ENCODE data around the gene ADGRD2.

Gene ADGRD2

GRCh38 chr9:124511426-124511840 lies 61.2 kb downstream of the ADGRD2 start:
- Histone ChIP-seq H3K9me3 (replicated peaks in 1 of 2; ENCODE audit: control insufficient read depth in 2 of 2, insufficient read depth in 1 of 2, low read depth in 1 of 2, low read length in 2 of 2) (no peaks in the 10 kb centered on the region), H3K4me3 (ENCODE audit: low read length in 2 of 2) (no peak overlapping the region), H3K27ac (replicated peaks; ENCODE audit: low read length) (no peak overlapping the region), H2BK5ac (ENCODE audit: low read length) (no peak overlapping the region), H3K4me1 (ENCODE audit: control insufficient read depth in 2 of 2, insufficient read depth in 1 of 2, low read depth in 1 of 2, low read length in 2 of 2) (peaks cover under 1 to 21% of the 10 kb centered on the region in 2 donors), H2BK120ac (ENCODE audit: low read depth, low read length) (no peak overlapping the region), H4K91ac (ENCODE audit: low read depth, low read length, poor library complexity) (no peak overlapping the region), H3K4me2 (ENCODE audit: insufficient read depth, low read length, poor library complexity, severe bottlenecking) (no peak overlapping the region), H3K18ac (ENCODE audit: low read length) (no peak overlapping the region), H2BK12ac (ENCODE audit: low read length) (no peak overlapping the region), H4K8ac (ENCODE audit: low read depth, low read length) (no peak overlapping the region), H3K9ac (ENCODE audit: low read depth, low read length, poor library complexity) (no peak overlapping the region), H3K79me1 (ENCODE audit: low read depth, low read length) (no peaks in the 10 kb centered on the region), H3K27me3 (ENCODE audit: control insufficient read depth in 3 of 3, insufficient read depth in 3 of 3, low read depth in 1 of 3, low read length in 3 of 3) (peaks cover 0 to 17% (median 0%) of the 10 kb centered on the region in 3 experiments), H2BK15ac (ENCODE audit: low read length) (no peak overlapping the region), H3K14ac (ENCODE audit: low read length) (no peak overlapping the region), H3K36me3 (replicated peaks in 1 of 2; ENCODE audit: control insufficient read depth in 2 of 2, insufficient read depth in 2 of 2, low read length in 2 of 2) (no peaks in the 10 kb centered on the region), H2AK5ac (ENCODE audit: low read depth, low read length) (no peak overlapping the region), H2AFZ (ENCODE audit: low read length) (peak overlapping the region; percentile 79), H3K4ac (ENCODE audit: low read length) (no peak overlapping the region), H3K23ac (ENCODE audit: low read depth, low read length, poor library complexity) (peak overlapping the region; percentile 69)
- no CpG with 5 or more reads among the region's 6 CpGs for WGBS, 2 donors (ENCODE audit: extremely low coverage in 2 of 2, insufficient read length in 2 of 2, insufficient replicate concordance in 1 of 2)
- DNase-seq (ENCODE audit: low spot score): no peak

GRCh38 chr9:124511891-124512805 lies 61.9 kb downstream of the ADGRD2 start:
- Histone ChIP-seq H3K9me3 (replicated peaks in 1 of 2; ENCODE audit: control insufficient read depth in 2 of 2, insufficient read depth in 1 of 2, low read depth in 1 of 2, low read length in 2 of 2) (no peaks in the 10 kb centered on the region), H3K4me2 (ENCODE audit: insufficient read depth, low read length, poor library complexity, severe bottlenecking) (no peak overlapping the region), H3K27me3 (ENCODE audit: control insufficient read depth in 3 of 3, insufficient read depth in 3 of 3, low read depth in 1 of 3, low read length in 3 of 3) (peaks cover 0 to 9% (median 0%) of the 10 kb centered on the region in 3 experiments), H3K27ac (replicated peaks; ENCODE audit: low read length) (no peak overlapping the region), H2BK120ac (ENCODE audit: low read depth, low read length) (no peak overlapping the region), H3K4ac (ENCODE audit: low read length) (no peak overlapping the region), H2AFZ (ENCODE audit: low read length) (peak overlapping the region; percentile 79), H3K4me3 (ENCODE audit: low read length in 2 of 2) (no peak overlapping the region), H3K9ac (ENCODE audit: low read depth, low read length, poor library complexity) (no peak overlapping the region), H2AK5ac (ENCODE audit: low read depth, low read length) (peak overlapping the region; percentile 78), H3K14ac (ENCODE audit: low read length) (peak overlapping the region; percentile 32), H3K18ac (ENCODE audit: low read length) (peak overlapping the region; percentile 79), H4K8ac (ENCODE audit: low read depth, low read length) (no peak overlapping the region), H2BK5ac (ENCODE audit: low read length) (peak overlapping the region; percentile 91), H3K36me3 (replicated peaks in 1 of 2; ENCODE audit: control insufficient read depth in 2 of 2, insufficient read depth in 2 of 2, low read length in 2 of 2) (no peaks in the 10 kb centered on the region), H3K4me1 (ENCODE audit: control insufficient read depth in 2 of 2, insufficient read depth in 1 of 2, low read depth in 1 of 2, low read length in 2 of 2) (peaks cover 1 to 21% of the 10 kb centered on the region in 2 donors), H2BK12ac (ENCODE audit: low read length) (no peak overlapping the region), H4K91ac (ENCODE audit: low read depth, low read length, poor library complexity) (no peak overlapping the region), H3K79me1 (ENCODE audit: low read depth, low read length) (no peaks in the 10 kb centered on the region), H2BK15ac (ENCODE audit: low read length) (peak overlapping the region; percentile 16), H3K23ac (ENCODE audit: low read depth, low read length, poor library complexity) (peak overlapping the region; percentile 75)
- WGBS, 2 donors (ENCODE audit: extremely low coverage in 2 of 2, insufficient read length in 2 of 2, insufficient replicate concordance in 1 of 2): 100% methylated on average over 2 of the region's 23 CpGs; no CpG with 5 or more reads in 1 of the 2 donors
- no peak for DNase-seq (ENCODE audit: low spot score)

GRCh38 chr9:124512806-124513204 lies 62.6 kb downstream of the ADGRD2 start:
- H2AK5ac ChIP-seq (ENCODE audit: low read depth, low read length): peak overlapping the region; percentile 78
- peak overlapping the region; percentile 56 for H3K18ac ChIP-seq (ENCODE audit: low read length)
- H4K8ac ChIP-seq (ENCODE audit: low read depth, low read length): no peak overlapping the region
- H3K27me3 ChIP-seq (ENCODE audit: control insufficient read depth in 3 of 3, insufficient read depth in 3 of 3, low read depth in 1 of 3, low read length in 3 of 3): peaks cover 0 to 6% (median 0%) of the 10 kb centered on the region in 3 experiments
- no peak overlapping the region for H2BK15ac ChIP-seq (ENCODE audit: low read length)
- H3K9ac ChIP-seq (ENCODE audit: low read depth, low read length, poor library complexity): peak overlapping the region; percentile 30
- peak overlapping the region; percentile 75 for H2BK5ac ChIP-seq (ENCODE audit: low read length)
- H3K4ac ChIP-seq (ENCODE audit: low read length): no peak overlapping the region
- H3K4me2 ChIP-seq (ENCODE audit: insufficient read depth, low read length, poor library complexity, severe bottlenecking): no peak overlapping the region
- H3K36me3 ChIP-seq (replicated peaks in 1 of 2; ENCODE audit: control insufficient read depth in 2 of 2, insufficient read depth in 2 of 2, low read length in 2 of 2): no peaks in the 10 kb centered on the region
- no peak overlapping the region for H2AFZ ChIP-seq (ENCODE audit: low read length)
- H3K79me1 ChIP-seq (ENCODE audit: low read depth, low read length): no peaks in the 10 kb centered on the region
- no CpG with 5 or more reads among the region's 9 CpGs for WGBS, 2 donors (ENCODE audit: extremely low coverage in 2 of 2, insufficient read length in 2 of 2, insufficient replicate concordance in 1 of 2)
- no peak overlapping the region for H3K27ac ChIP-seq (replicated peaks; ENCODE audit: low read length)
- no peak overlapping the region for H2BK120ac ChIP-seq (ENCODE audit: low read depth, low read length)
- peak overlapping the region; percentile 50 for H3K14ac ChIP-seq (ENCODE audit: low read length)
- no peak overlapping the region for H4K91ac ChIP-seq (ENCODE audit: low read depth, low read length, poor library complexity)
- H2BK12ac ChIP-seq (ENCODE audit: low read length): no peak overlapping the region
- no peak overlapping the region for H3K4me3 ChIP-seq (ENCODE audit: low read length in 2 of 2)
- no peak for DNase-seq (ENCODE audit: low spot score)
- peaks cover 1 to 21% of the 10 kb centered on the region in 2 donors for H3K4me1 ChIP-seq (ENCODE audit: control insufficient read depth in 2 of 2, insufficient read depth in 1 of 2, low read depth in 1 of 2, low read length in 2 of 2)
- H3K9me3 ChIP-seq (replicated peaks in 1 of 2; ENCODE audit: control insufficient read depth in 2 of 2, insufficient read depth in 1 of 2, low read depth in 1 of 2, low read length in 2 of 2): no peaks in the 10 kb centered on the region
- peak overlapping the region; percentile 75 for H3K23ac ChIP-seq (ENCODE audit: low read depth, low read length, poor library complexity)

- H2BK12ac ChIP-seq (ENCODE audit: low read length): no peak overlapping the region
- H3K18ac ChIP-seq (ENCODE audit: low read length): peak overlapping the region; percentile 54
- H2BK15ac ChIP-seq (ENCODE audit: low read length): no peak overlapping the region
- DNase-seq (ENCODE audit: low spot score): no peak
- H3K4ac ChIP-seq (ENCODE audit: low read length): no peak overlapping the region
- H3K23ac ChIP-seq (ENCODE audit: low read depth, low read length, poor library complexity): no peak overlapping the region
- H3K79me1 ChIP-seq (ENCODE audit: low read depth, low read length): no peaks in the 10 kb centered on the region
- H3K9ac ChIP-seq (ENCODE audit: low read depth, low read length, poor library complexity): no peak overlapping the region
- peak overlapping the region; percentile 76 for H2AK5ac ChIP-seq (ENCODE audit: low read depth, low read length)
- no peak overlapping the region for H4K91ac ChIP-seq (ENCODE audit: low read depth, low read length, poor library complexity)
- no peaks in the 10 kb centered on the region for H3K36me3 ChIP-seq (replicated peaks in 1 of 2; ENCODE audit: control insufficient read depth in 2 of 2, insufficient read depth in 2 of 2, low read length in 2 of 2)
- H3K14ac ChIP-seq (ENCODE audit: low read length): no peak overlapping the region
- no peak overlapping the region for H2BK120ac ChIP-seq (ENCODE audit: low read depth, low read length)
- H3K27me3 ChIP-seq (ENCODE audit: control insufficient read depth in 3 of 3, insufficient read depth in 3 of 3, low read depth in 1 of 3, low read length in 3 of 3): no peaks in the 10 kb centered on the region
- H2AFZ ChIP-seq (ENCODE audit: low read length): no peak overlapping the region
- H3K9me3 ChIP-seq (replicated peaks in 1 of 2; ENCODE audit: control insufficient read depth in 2 of 2, insufficient read depth in 1 of 2, low read depth in 1 of 2, low read length in 2 of 2): no peaks in the 10 kb centered on the region
- H2BK5ac ChIP-seq (ENCODE audit: low read length): peak overlapping the region; percentile 7
- WGBS, 2 donors (ENCODE audit: extremely low coverage in 2 of 2, insufficient read length in 2 of 2, insufficient replicate concordance in 1 of 2): no CpG with 5 or more reads among the region's 5 CpGs
- no peak overlapping the region for H3K27ac ChIP-seq (replicated peaks; ENCODE audit: low read length)
- H4K8ac ChIP-seq (ENCODE audit: low read depth, low read length): peak overlapping the region; percentile 86
- H3K4me2 ChIP-seq (ENCODE audit: insufficient read depth, low read length, poor library complexity, severe bottlenecking): no peak overlapping the region
- peaks cover 1 to 21% of the 10 kb centered on the region in 2 donors for H3K4me1 ChIP-seq (ENCODE audit: control insufficient read depth in 2 of 2, insufficient read depth in 1 of 2, low read depth in 1 of 2, low read length in 2 of 2)
- H3K4me3 ChIP-seq (ENCODE audit: low read length in 2 of 2): no peak overlapping the region
Measured at GRCh38 chr9:124513376-124513994, 63.2 kb downstream of the ADGRD2 start.
